PC-3 (cell line): ENCODE measurements around the gene MIEF1. TPM values are rescaled to one million over a fixed set of nuclear protein-coding genes. Genes with fewer than 3 reads are reported as not detected.

Source experiments
- ATAC-seq: fragments of 200-7000 bp; cut with Tn5 transposase; 2 replicates; pipeline ENCODE4 v1.9.1; 2020; ENCODE audit warnings: mild to moderate bottlenecking, moderate library complexity
- BruUV-seq: library from RNA; stranded (reverse); fragments of 400-500 nt; replicated peaks from 2 replicates; lab custom pipeline; 2021; lab: Mats Ljungman, UMichigan
- CTCF ChIA-PET: fragments of 300-600 bp; sonication (Branson Sonifier 250); formaldehyde crosslinking; loops from one replicate; lab custom pipeline; 2022; ENCODE audit warnings: antibody characterized with exemption; lab: Charles Lee
- POLR2A ChIA-PET: fragments of 300-600 bp; sonication (Branson Sonifier 250); formaldehyde crosslinking; loops from one replicate; lab custom pipeline; 2022; ENCODE audit warnings: antibody characterized with exemption; ENCODE audit not compliant: unreplicated experiment; lab: Charles Lee
- DNase-seq: peaks from one replicate; pipeline ENCODE4 v3.0.0-alpha.2; 2015
- H2AFZ ChIP-seq: fragments of 300-600 bp; sonication (generic); 2 replicates; pipeline ENCODE4 v1.6.0; 2016; ENCODE audit warnings: antibody characterized with exemption, low read length
- H3F3A ChIP-seq: fragments of 300-600 bp; sonication (generic); one replicate; pipeline ENCODE4 v1.6.0; 2017; ENCODE audit warnings: antibody characterized with exemption, low read length, control low read depth, mild to moderate bottlenecking; ENCODE audit not compliant: unreplicated experiment
- H3K27ac ChIP-seq: fragments of 300-600 bp; sonication (generic); 2 replicates; pipeline ENCODE4 v1.5.1; 2016; ENCODE audit warnings: mild to moderate bottlenecking, low read length
- H3K27me3 ChIP-seq: fragments of 300-600 bp; sonication (generic); 2 replicates; pipeline ENCODE4 v1.6.1; 2016; ENCODE audit warnings: low read length, mixed read lengths
- H3K36me3 ChIP-seq: fragments of 300-600 bp; sonication (generic); 2 replicates; pipeline ENCODE4 v1.6.1; 2016; ENCODE audit warnings: low read depth, mixed run types, low read length, mixed read lengths
- H3K4me1 ChIP-seq: fragments of 300-600 bp; sonication (generic); 2 replicates; pipeline ENCODE4 v1.5.1; 2016; ENCODE audit warnings: low read length; ENCODE audit not compliant: insufficient read depth
- H3K4me2 ChIP-seq: fragments of 300-600 bp; sonication (generic); 2 replicates; pipeline ENCODE4 v1.6.0; 2016; ENCODE audit warnings: low read length
- H3K4me3 ChIP-seq: fragments of 300-600 bp; sonication (generic); 2 replicates; pipeline ENCODE4 v1.5.1; 2016; ENCODE audit warnings: mild to moderate bottlenecking, low read length, mixed read lengths
- H3K79me2 ChIP-seq: fragments of 300-600 bp; sonication (generic); 2 replicates; pipeline ENCODE4 v1.6.1; 2017; ENCODE audit warnings: low read length, mixed read lengths
- H3K9ac ChIP-seq: fragments of 300-600 bp; sonication (generic); 2 replicates; pipeline ENCODE4 v1.6.0; 2016; ENCODE audit warnings: mild to moderate bottlenecking, low read length
- H3K9me2 ChIP-seq: fragments of 300-600 bp; sonication (generic); replicated peaks from 2 replicates; pipeline ENCODE4 v1.6.1; 2016; ENCODE audit warnings: mixed run types, low read length, mixed read lengths
- H3K9me3 ChIP-seq: fragments of 300-600 bp; sonication (generic); 2 replicates; pipeline ENCODE4 v1.6.1; 2016; ENCODE audit warnings: low read length, mixed read lengths
- H4K20me1 ChIP-seq: fragments of 300-600 bp; sonication (generic); 2 replicates; pipeline ENCODE4 v1.6.1; 2016; ENCODE audit warnings: low read length, mixed read lengths
- EZH2 ChIP-seq: fragments of 300-600 bp; sonication (generic); IDR thresholded peaks from one replicate; pipeline ENCODE4 v1.6.1; 2017; ENCODE audit warnings: antibody characterized with exemption, mild to moderate bottlenecking, low read length; ENCODE audit not compliant: unreplicated experiment
- EZH2phosphoT487 ChIP-seq: fragments of 300-600 bp; sonication (generic); IDR thresholded peaks from 2 replicates; pipeline ENCODE4 v1.6.1; 2018; ENCODE audit warnings: mild to moderate bottlenecking, antibody characterized with exemption, low read length, borderline replicate concordance
- intact Hi-C: fragments of 100-400 bp; cut with micrococcal nuclease; formaldehyde crosslinking; loops from 2 replicates; pipeline ENCODE4 v1.9.0; 2023
- total RNA-seq: library from RNA; depleted of rRNA; stranded (reverse); fragments of >200 nt; gene quantifications from 2 replicates; pipeline ENCODE4 v1.2.3, GENCODE V29; 2014
- TF ChIP-seq, protein P1 (sequence below): fragments of 300-600 bp; sonication (generic); conservative IDR thresholded peaks from 2 replicates; pipeline ENCODE4 v1.5.1; 2017; ENCODE audit warnings: antibody characterized with exemption, low read depth, mild to moderate bottlenecking, low read length

MIEF1 gene
- total RNA-seq, 1 experiment from 2014 or later: 23.2 TPM

DNA sequence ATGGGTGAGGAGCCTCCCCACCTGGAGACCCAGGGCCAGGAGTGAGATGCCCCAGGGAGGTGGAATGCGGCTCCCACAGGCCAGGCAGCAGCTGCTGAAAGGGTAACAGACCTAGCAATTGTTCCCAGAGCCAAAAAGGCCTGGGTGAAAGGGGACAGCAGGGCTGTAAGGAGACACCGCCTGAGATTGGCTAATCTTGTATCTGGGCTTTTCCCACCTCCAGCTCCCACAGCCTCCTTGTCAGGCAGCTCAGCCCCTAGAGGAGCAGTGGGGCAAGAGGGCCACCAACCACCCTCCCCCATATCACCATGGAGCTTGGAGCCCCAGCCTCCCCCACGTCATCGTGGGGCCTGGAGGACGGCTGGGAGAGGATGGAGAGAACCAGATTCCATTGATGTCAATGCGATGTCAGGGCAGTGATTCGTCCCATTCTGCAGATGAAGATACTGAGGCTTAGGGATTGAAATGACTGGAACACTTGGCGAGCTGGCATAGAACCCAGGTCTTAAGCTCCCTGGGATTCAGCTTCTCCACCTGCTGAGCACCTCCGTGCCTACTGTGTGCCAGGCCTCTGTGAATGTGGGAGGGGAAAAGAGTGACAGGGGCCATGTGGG, 48.2 kb upstream of the MIEF1 start:
- Histone ChIP-seq H3K4me1 (no peaks in the 10 kb centered on the region), H3K4me3 (no peak overlapping the region), H3F3A (no peaks in the 10 kb centered on the region), H3K9ac (no peak overlapping the region), H3K4me2 (no peak overlapping the region), H4K20me1 (no peaks in the 10 kb centered on the region), H3K27me3 (peaks cover 8% of the 10 kb centered on the region; the same call in 1 of the 2 replicates), H3K36me3 (no peaks in the 10 kb centered on the region), H3K79me2 (no peaks in the 10 kb centered on the region), H3K27ac (no peak overlapping the region), H2AFZ (no peak overlapping the region), H3K9me2 (no peaks in the 10 kb centered on the region), H3K9me3 (no peaks in the 10 kb centered on the region)
- TF ChIP-seq, protein P1, sequence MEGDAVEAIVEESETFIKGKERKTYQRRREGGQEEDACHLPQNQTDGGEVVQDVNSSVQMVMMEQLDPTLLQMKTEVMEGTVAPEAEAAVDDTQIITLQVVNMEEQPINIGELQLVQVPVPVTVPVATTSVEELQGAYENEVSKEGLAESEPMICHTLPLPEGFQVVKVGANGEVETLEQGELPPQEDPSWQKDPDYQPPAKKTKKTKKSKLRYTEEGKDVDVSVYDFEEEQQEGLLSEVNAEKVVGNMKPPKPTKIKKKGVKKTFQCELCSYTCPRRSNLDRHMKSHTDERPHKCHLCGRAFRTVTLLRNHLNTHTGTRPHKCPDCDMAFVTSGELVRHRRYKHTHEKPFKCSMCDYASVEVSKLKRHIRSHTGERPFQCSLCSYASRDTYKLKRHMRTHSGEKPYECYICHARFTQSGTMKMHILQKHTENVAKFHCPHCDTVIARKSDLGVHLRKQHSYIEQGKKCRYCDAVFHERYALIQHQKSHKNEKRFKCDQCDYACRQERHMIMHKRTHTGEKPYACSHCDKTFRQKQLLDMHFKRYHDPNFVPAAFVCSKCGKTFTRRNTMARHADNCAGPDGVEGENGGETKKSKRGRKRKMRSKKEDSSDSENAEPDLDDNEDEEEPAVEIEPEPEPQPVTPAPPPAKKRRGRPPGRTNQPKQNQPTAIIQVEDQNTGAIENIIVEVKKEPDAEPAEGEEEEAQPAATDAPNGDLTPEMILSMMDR: no peak
- no peak for TF ChIP-seq EZH2
- no peak for TF ChIP-seq EZH2phosphoT487
- DNase-seq (no peak), ATAC-seq (no peak)
- no TSS peak for BruUV-seq
- CTCF ChIA-PET: no interaction called here
- POLR2A ChIA-PET: no interaction called here
- intact Hi-C loops: no loop called here

DNA sequence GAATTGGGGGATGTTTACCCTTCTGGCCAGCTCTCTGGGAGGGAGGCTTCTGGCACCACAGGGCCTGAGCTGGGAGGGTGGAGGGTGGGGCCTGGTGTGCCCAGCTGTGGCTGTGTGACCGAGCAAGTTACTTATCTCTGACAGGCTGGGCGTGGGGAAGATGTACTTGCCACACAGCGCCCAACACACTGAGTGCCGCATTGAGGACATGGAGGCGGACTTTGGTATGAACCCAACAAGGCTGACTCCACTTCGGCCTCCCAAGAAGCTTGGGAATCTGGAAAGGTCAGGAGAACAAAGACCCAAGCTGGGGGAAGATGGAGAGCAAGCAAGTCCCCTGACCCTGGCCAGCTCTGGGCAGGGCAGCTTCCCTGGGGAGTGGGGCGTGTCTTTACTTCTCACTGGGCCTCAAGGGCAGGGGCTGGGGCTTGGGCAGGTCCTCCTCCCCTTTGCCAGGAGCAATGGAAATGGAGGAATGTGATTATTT, 47.7 kb upstream of the MIEF1 start:
- ChIA-PET CTCF (no interaction called here), POLR2A (no interaction called here)
- Histone ChIP-seq H4K20me1 (no peaks in the 10 kb centered on the region), H3K79me2 (no peaks in the 10 kb centered on the region), H3F3A (no peaks in the 10 kb centered on the region), H3K4me2 (no peak overlapping the region), H3K9ac (no peak overlapping the region), H3K4me3 (no peak overlapping the region), H3K36me3 (no peaks in the 10 kb centered on the region), H3K9me2 (no peaks in the 10 kb centered on the region), H3K4me1 (no peaks in the 10 kb centered on the region), H3K27ac (no peak overlapping the region), H2AFZ (no peak overlapping the region), H3K9me3 (no peaks in the 10 kb centered on the region), H3K27me3 (peaks cover 8% of the 10 kb centered on the region; the same call in 1 of the 2 replicates)
- intact Hi-C loops: no loop called here
- no TSS peak for BruUV-seq
- no peak for ATAC-seq
- no peak for DNase-seq
- TF ChIP-seq, protein P1: no peak
- no peak for TF ChIP-seq EZH2
- TF ChIP-seq EZH2phosphoT487: no peak

DNA sequence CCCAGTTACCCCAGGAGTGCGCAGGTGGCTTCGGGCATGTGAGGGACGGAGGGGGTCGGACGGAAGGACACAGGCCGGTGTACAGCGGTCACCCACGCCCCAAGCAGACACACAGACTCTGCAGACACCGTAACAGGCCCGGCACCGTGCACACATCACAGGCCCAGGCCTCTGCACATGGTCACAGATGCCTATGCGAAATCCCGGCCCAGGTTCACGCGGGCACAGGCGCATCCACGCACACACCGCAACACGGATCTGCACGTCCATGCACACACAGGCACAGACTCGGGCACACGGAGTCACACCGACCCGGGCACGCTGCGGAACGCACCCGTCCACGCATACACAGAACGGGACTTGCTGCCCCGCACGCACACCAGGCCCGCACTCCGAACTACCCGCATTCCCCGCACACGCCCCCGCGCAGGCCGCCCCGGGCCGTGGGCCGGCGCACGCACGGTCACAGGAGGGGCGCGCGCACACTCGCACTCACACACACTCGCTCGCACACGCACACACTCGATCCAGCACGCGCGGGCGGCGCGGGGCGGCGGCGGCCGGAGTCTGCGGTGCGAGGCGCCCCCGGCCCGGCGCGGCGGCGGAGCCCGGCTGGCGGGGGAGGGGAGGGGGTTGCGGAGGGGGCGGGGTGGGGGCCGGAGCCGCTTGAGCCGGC, 45.4 kb upstream of the MIEF1 start, which contains the start of gene MGAT3:
TSS of gene MGAT3 (plus strand) at position 491 of the 676 bp plus-strand sequence. CDS start 30,336 bp downstream, outside the sequence.
- Histone ChIP-seq H3K4me1 (no peaks in the 10 kb centered on the region), H3K79me2 (no peaks in the 10 kb centered on the region), H3K9ac (no peak within 1 kb of the TSS), H2AFZ (no peak within 1 kb of the TSS), H3F3A (no peaks in the 10 kb centered on the region), H3K27me3 (peaks cover 8% of the 10 kb centered on the region; the same call in 1 of the 2 replicates), H3K9me3 (no peaks in the 10 kb centered on the region), H3K36me3 (no peaks in the 10 kb centered on the region), H3K4me3 (no peak within 1 kb of the TSS), H3K9me2 (no peaks in the 10 kb centered on the region), H3K27ac (no peak within 1 kb of the TSS), H4K20me1 (no peaks in the 10 kb centered on the region), H3K4me2 (no peak within 1 kb of the TSS)
- DNase-seq (no peak), ATAC-seq (no peak)
- intact Hi-C loops: no loop called here
- no TSS peak for BruUV-seq
- ChIA-PET POLR2A (no interaction called here), CTCF (no interaction called here)
- TF ChIP-seq, protein P1: no peak
- TF ChIP-seq EZH2 (no peak), EZH2phosphoT487 (no peak)
